ENCODE results near the gene ISLR.

ISLR gene

GRCh38 chr15:74211656-74212055 lies 38.1 kb downstream of the ISLR start:
- Histone ChIP-seq H3K4me2 (no peak overlapping the region), H4K20me1 (ENCODE audit: insufficient read depth) (no peaks in the 10 kb centered on the region), H3K27ac (no peak overlapping the region), H3K79me2 (ENCODE audit: insufficient read depth, low read depth) (no peaks in the 10 kb centered on the region), H3K4me1 (ENCODE audit: low read depth, poor library complexity, severe bottlenecking) (no peaks in the 10 kb centered on the region), H3K4me3 (IDR thresholded peaks at IDR 0.05; ENCODE audit: insufficient read depth, low read depth, low read length) (no peak overlapping the region), H3K9ac (no peak overlapping the region), H2AFZ (ENCODE audit: low read depth) (no peak overlapping the region), H3K36me3 (ENCODE audit: insufficient read depth) (no peaks in the 10 kb centered on the region), H3K27me3 (ENCODE audit: insufficient read depth, low read depth) (peaks cover 78% of the 10 kb centered on the region)
- TF ChIP-seq, protein P1, sequence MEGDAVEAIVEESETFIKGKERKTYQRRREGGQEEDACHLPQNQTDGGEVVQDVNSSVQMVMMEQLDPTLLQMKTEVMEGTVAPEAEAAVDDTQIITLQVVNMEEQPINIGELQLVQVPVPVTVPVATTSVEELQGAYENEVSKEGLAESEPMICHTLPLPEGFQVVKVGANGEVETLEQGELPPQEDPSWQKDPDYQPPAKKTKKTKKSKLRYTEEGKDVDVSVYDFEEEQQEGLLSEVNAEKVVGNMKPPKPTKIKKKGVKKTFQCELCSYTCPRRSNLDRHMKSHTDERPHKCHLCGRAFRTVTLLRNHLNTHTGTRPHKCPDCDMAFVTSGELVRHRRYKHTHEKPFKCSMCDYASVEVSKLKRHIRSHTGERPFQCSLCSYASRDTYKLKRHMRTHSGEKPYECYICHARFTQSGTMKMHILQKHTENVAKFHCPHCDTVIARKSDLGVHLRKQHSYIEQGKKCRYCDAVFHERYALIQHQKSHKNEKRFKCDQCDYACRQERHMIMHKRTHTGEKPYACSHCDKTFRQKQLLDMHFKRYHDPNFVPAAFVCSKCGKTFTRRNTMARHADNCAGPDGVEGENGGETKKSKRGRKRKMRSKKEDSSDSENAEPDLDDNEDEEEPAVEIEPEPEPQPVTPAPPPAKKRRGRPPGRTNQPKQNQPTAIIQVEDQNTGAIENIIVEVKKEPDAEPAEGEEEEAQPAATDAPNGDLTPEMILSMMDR (conservative IDR thresholded peaks at IDR 0.05; ENCODE audit: low read depth, low read length), result no peak

DNA sequence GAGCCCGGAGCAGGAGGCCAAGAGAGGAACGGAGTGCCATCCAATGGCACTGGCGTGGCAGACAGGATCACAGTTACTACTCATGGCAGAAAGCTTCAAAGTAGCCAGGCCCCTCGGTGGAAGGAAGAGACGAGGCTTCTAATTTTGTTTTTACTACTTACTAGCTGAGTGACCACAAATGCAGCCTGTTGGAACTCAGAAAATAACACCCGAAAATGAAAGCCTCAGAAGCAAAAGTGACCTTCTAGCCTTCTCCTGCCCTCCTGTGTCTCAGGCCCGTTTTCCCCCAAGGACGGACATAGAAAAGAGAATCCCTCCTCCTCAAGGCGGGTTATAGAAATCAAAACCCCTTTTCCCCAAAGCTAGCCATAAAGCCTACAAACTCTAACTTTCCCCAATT lies 39.0 kb downstream of the ISLR start:
- no peaks in the 10 kb centered on the region for H4K20me1 ChIP-seq (ENCODE audit: insufficient read depth)
- no peaks in the 10 kb centered on the region for H3K36me3 ChIP-seq (ENCODE audit: insufficient read depth)
- TF ChIP-seq, protein P1 (conservative IDR thresholded peaks at IDR 0.05; ENCODE audit: low read depth, low read length), result no peak
- H3K27me3 ChIP-seq (ENCODE audit: insufficient read depth, low read depth), result peaks cover 73% of the 10 kb centered on the region
- H3K4me1 ChIP-seq (ENCODE audit: low read depth, poor library complexity, severe bottlenecking), result no peaks in the 10 kb centered on the region
- no peak overlapping the region for H3K4me2 ChIP-seq
- no peak overlapping the region for H3K9ac ChIP-seq
- no peak overlapping the region for H3K4me3 ChIP-seq (IDR thresholded peaks at IDR 0.05; ENCODE audit: insufficient read depth, low read depth, low read length)
- H3K27ac ChIP-seq, result no peak overlapping the region
- H3K79me2 ChIP-seq (ENCODE audit: insufficient read depth, low read depth), result no peaks in the 10 kb centered on the region
- H2AFZ ChIP-seq (ENCODE audit: low read depth), result no peak overlapping the region

DNA sequence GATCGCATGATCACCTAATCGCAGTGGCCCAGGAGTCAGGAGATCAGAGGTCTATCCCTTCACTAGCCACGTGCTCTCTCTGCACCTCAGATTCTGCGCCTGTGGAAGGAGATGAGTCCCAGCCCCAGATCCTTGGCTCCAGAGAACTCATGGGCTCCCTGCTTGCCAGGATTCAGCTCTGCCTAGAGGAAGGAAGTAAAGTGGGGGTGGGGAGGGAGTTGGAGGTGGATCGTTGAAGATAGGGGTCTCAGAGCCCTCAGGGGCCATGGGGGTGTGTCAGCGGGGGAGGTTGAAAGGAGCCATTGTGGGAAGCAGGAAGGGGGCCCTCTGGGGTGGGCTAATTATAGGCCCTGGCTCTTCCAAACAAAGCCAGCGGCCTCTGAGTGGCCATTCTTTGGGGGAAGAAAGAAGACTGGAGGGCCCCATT lies 40.4 kb downstream of the ISLR start:
- no peaks in the 10 kb centered on the region for H3K4me1 ChIP-seq (ENCODE audit: low read depth, poor library complexity, severe bottlenecking)
- H4K20me1 ChIP-seq (ENCODE audit: insufficient read depth), result no peaks in the 10 kb centered on the region
- no peak overlapping the region for H2AFZ ChIP-seq (ENCODE audit: low read depth)
- no peak overlapping the region for H3K4me3 ChIP-seq (IDR thresholded peaks at IDR 0.05; ENCODE audit: insufficient read depth, low read depth, low read length)
- H3K36me3 ChIP-seq (ENCODE audit: insufficient read depth), result no peaks in the 10 kb centered on the region
- H3K27ac ChIP-seq, result no peak overlapping the region
- H3K4me2 ChIP-seq, result no peak overlapping the region
- TF ChIP-seq, protein P1 (conservative IDR thresholded peaks at IDR 0.05; ENCODE audit: low read depth, low read length), result no peak
- no peaks in the 10 kb centered on the region for H3K79me2 ChIP-seq (ENCODE audit: insufficient read depth, low read depth)
- H3K27me3 ChIP-seq (ENCODE audit: insufficient read depth, low read depth), result peaks cover 71% of the 10 kb centered on the region
- H3K9ac ChIP-seq, result no peak overlapping the region

GRCh38 chr15:74214324-74215021 lies 41.0 kb downstream of the ISLR start:
- Histone ChIP-seq H2AFZ (ENCODE audit: low read depth) (no peak overlapping the region), H3K4me2 (no peak overlapping the region), H3K4me3 (IDR thresholded peaks at IDR 0.05; ENCODE audit: insufficient read depth, low read depth, low read length) (no peak overlapping the region), H3K9ac (no peak overlapping the region), H3K79me2 (ENCODE audit: insufficient read depth, low read depth) (no peaks in the 10 kb centered on the region), H3K4me1 (ENCODE audit: low read depth, poor library complexity, severe bottlenecking) (no peaks in the 10 kb centered on the region), H3K27me3 (ENCODE audit: insufficient read depth, low read depth) (peaks cover 71% of the 10 kb centered on the region), H3K36me3 (ENCODE audit: insufficient read depth) (no peaks in the 10 kb centered on the region), H4K20me1 (ENCODE audit: insufficient read depth) (no peaks in the 10 kb centered on the region), H3K27ac (no peak overlapping the region)
- TF ChIP-seq, protein P1 (conservative IDR thresholded peaks at IDR 0.05; ENCODE audit: low read depth, low read length), result no peak
